Uterus (tissue), 2 donors: Measurements from ENCODE around the gene AKR1A1.

Experiments used
- CTCF ChIP-seq, 4 experiments: fragments of 200-600 bp in 2 of 4; fragments of 450-650 bp in 2 of 4; sonication (generic) in 2 of 4; IDR thresholded peaks; one replicate each; pipeline ENCODE4 v1.5.1; 2016 to 2019; ENCODE audit warnings: antibody characterized with exemption in 4 of 4, mild to moderate bottlenecking in 2 of 4, moderate library complexity in 1 of 4
- POLR2A ChIP-seq, 2 donors: fragments of 450-650 bp; IDR thresholded peaks; one replicate each; pipeline ENCODE4 v1.6.1; 2016; ENCODE audit warnings: antibody characterized with exemption in 2 of 2, mild to moderate bottlenecking in 1 of 2, moderate library complexity in 1 of 2

DNA sequence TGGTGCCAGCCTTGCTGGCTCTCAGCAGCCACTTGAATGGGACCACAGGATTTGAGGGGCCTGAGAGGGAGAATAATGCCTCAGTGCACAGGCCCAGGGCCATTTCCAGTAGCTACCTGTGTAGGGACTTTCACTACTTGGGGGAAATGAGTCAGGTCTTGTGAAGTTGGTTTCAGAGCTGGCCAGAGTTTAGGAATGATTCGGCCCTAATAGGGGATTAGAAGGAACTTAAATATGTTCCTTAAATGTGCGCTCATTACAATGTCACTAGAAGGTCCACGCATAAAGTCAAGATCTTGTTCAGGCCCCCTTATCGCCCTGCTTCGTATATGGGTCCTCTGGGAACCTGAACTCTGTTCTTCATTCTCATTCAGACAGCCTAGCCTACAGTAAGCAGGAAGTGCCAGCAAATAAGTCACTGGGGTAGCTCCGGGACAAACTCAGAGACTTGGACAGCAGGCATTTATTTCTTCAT is 5.6 kb upstream of the AKR1A1 start:
- TF ChIP-seq CTCF (IDR thresholded peaks at IDR 0.05) (no peak), POLR2A (IDR thresholded peaks at IDR 0.05) (no peak)
